OCI-LY1 (cell line): ENCODE results near the gene N4BP3.

ENCODE experiments used
- H2AFZ ChIP-seq: fragments of 200-600 bp; sonication (generic), shearing (Covaris generic); 2 replicates; pipeline ENCODE4 v1.6.0; 2014; ENCODE audit warnings: antibody characterized with exemption, mild to moderate bottlenecking, low read length
- H3F3A ChIP-seq: fragments of 200-600 bp; sonication (generic), shearing (Covaris generic); 2 replicates; pipeline ENCODE4 v1.6.0; 2014; ENCODE audit warnings: mild to moderate bottlenecking, antibody characterized with exemption, low read length, moderate library complexity; ENCODE audit not compliant: insufficient read depth
- H3K27ac ChIP-seq: fragments of 200-600 bp; sonication (generic); 2 replicates; pipeline ENCODE4 v1.5.1; 2014; ENCODE audit warnings: low read length, mixed run types, mild to moderate bottlenecking, low read depth; ENCODE audit not compliant: poor library complexity, severe bottlenecking
- H3K27me3 ChIP-seq: fragments of 200-600 bp; sonication (generic); 2 replicates; pipeline ENCODE4 v1.6.0; 2014; ENCODE audit warnings: antibody characterized with exemption, mild to moderate bottlenecking, low read length, moderate library complexity; ENCODE audit not compliant: insufficient read depth
- H3K36me3 ChIP-seq: fragments of 200-600 bp; sonication (generic); 2 replicates; pipeline ENCODE4 v1.6.1; 2014; ENCODE audit warnings: mild to moderate bottlenecking, antibody characterized with exemption, low read length, moderate library complexity, mixed read lengths; ENCODE audit not compliant: insufficient read depth
- H3K4me1 ChIP-seq: fragments of 200-600 bp; sonication (generic); 2 replicates; pipeline ENCODE4 v1.5.1; 2014; ENCODE audit warnings: mild to moderate bottlenecking, low read length, moderate library complexity; ENCODE audit not compliant: insufficient read depth, severe bottlenecking
- H3K4me2 ChIP-seq: fragments of 200-600 bp; sonication (generic), shearing (Covaris generic); 2 replicates; pipeline ENCODE4 v1.6.1; 2014; ENCODE audit warnings: low read length
- H3K4me3 ChIP-seq: fragments of 200-600 bp; sonication (generic); 2 replicates; pipeline ENCODE4 v1.5.1; 2014; ENCODE audit warnings: low read length, low read depth, mild to moderate bottlenecking, mixed read lengths; ENCODE audit not compliant: poor library complexity, severe bottlenecking
- H3K79me2 ChIP-seq: fragments of 200-600 bp; shearing (Covaris generic); 2 replicates; pipeline ENCODE4 v1.6.1; 2016; ENCODE audit warnings: mixed run types, low read length, mixed read lengths; ENCODE audit not compliant: insufficient read depth
- H3K9ac ChIP-seq: fragments of 200-600 bp; sonication (generic), shearing (Covaris generic); 2 replicates; pipeline ENCODE4 v1.6.1; 2014; ENCODE audit warnings: mild to moderate bottlenecking, low read length, mixed read lengths
- H3K9me2 ChIP-seq: fragments of 200-600 bp; sonication (generic), shearing (Covaris generic); 2 replicates; pipeline ENCODE4 v1.6.1; 2014; ENCODE audit warnings: low read depth, mild to moderate bottlenecking, low read length, mixed read lengths
- H3K9me3 ChIP-seq: fragments of 200-600 bp; shearing (Covaris generic); 2 replicates; pipeline ENCODE4 v1.6.1; 2014; ENCODE audit warnings: low read length, mixed read lengths
- H4K20me1 ChIP-seq: fragments of 200-600 bp; sonication (generic), shearing (Covaris generic); 2 replicates; pipeline ENCODE4 v1.6.0; 2016; ENCODE audit warnings: mild to moderate bottlenecking, low read length; ENCODE audit not compliant: insufficient read depth
- CTCF ChIP-seq: fragments of 200-600 bp; sonication (generic), shearing (Covaris generic); IDR thresholded peaks from 2 replicates; pipeline ENCODE4 v1.5.1; 2017; ENCODE audit warnings: mild to moderate bottlenecking, antibody characterized with exemption, low read length, moderate library complexity, mixed read lengths
- EZH2 ChIP-seq: fragments of 200-600 bp; sonication (generic), shearing (Covaris generic); IDR thresholded peaks from 2 replicates; pipeline ENCODE4 v1.8.0; 2017; ENCODE audit warnings: borderline replicate concordance, mixed run types, mild to moderate bottlenecking, antibody characterized with exemption, low read length, moderate library complexity, mixed read lengths

Gene N4BP3

DNA sequence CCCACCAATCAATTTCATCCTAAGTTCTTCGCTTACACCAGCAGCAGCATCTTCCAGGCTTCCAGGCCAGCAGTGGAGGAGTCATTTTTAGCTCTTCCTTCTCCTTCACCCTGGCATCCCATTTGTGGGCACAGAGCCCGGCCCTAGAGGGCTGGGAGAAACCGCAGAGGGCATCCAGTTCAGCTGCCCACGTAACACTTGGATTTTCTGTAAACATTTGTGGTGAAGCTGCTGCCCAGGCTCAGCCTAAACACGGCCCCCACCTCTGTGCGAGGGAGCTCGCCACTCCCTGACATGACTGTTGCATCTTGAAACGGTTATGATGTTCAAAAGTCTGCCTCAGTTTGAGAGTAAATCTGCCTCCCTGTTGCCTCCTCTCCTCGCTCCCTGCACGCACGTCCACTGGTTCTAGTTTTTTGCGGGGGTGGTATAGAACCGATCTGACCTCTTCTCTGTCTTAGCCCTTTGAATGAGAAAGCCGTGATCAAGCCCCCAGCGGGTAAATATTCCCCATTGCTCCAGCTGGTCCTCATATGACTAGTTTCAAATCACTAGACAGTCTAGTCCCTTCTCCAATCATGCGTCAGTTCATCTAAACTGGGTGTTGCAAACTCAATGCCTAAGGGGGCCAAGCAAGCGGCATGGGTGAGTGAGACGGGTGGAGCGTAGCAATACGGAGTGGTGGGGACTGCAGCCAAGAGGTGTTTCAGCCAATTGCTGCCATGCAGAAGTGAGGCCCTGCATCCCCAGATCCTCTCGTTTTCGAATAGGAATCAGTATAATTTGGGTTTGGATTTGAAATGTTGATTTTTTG, 34.9 kb upstream of the N4BP3 start:
- H3K4me2 ChIP-seq: no peak overlapping the region
- H3K27ac ChIP-seq: no peak overlapping the region
- H3K4me3 ChIP-seq: no peak overlapping the region
- H3K9me2 ChIP-seq: no peaks in the 10 kb centered on the region
- no peaks in the 10 kb centered on the region for H3K36me3 ChIP-seq
- H3K9me3 ChIP-seq: no peaks in the 10 kb centered on the region
- H3K4me1 ChIP-seq: no peaks in the 10 kb centered on the region
- no peaks in the 10 kb centered on the region for H4K20me1 ChIP-seq
- H3K79me2 ChIP-seq: no peaks in the 10 kb centered on the region
- no peak for TF ChIP-seq CTCF
- no peak for TF ChIP-seq EZH2
- H3F3A ChIP-seq: no peaks in the 10 kb centered on the region
- no peak overlapping the region for H3K9ac ChIP-seq
- no peak overlapping the region for H2AFZ ChIP-seq
- peaks cover 3% of the 10 kb centered on the region; the same call in 1 of the 2 replicates for H3K27me3 ChIP-seq

DNA sequence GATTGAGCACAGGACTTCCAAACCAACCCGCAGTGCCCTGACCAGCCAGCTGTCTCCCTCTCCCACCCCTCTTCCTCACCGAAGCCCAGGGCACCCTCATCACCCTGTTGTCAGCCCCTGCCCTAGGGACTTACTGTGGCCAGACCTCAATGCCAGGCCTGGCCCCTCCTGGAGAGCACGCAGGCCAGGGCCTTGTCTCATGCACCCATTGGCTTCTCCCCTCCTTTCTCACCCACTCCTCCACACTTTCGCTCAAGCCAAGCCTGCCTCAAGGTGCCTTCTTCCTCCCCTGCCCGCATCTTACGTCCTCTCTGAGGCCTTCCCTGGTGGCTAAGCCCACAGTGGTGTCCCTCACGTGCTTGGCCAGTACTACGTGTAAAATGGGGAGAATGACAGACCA, 33.3 kb upstream of the N4BP3 start:
- Histone ChIP-seq H3K79me2 (no peaks in the 10 kb centered on the region), H2AFZ (no peak overlapping the region), H3K27me3 (0 out of 2 replicates have a peak, but pooled peaks cover 3% of the 10 kb centered on the region), H3K9ac (no peak overlapping the region), H3K36me3 (no peaks in the 10 kb centered on the region), H3K9me3 (no peaks in the 10 kb centered on the region), H3F3A (no peaks in the 10 kb centered on the region), H4K20me1 (no peaks in the 10 kb centered on the region), H3K4me1 (no peaks in the 10 kb centered on the region), H3K9me2 (no peaks in the 10 kb centered on the region), H3K27ac (no peak overlapping the region), H3K4me2 (no peak overlapping the region), H3K4me3 (no peak overlapping the region)
- no peak for TF ChIP-seq CTCF
- TF ChIP-seq EZH2: no peak

DNA sequence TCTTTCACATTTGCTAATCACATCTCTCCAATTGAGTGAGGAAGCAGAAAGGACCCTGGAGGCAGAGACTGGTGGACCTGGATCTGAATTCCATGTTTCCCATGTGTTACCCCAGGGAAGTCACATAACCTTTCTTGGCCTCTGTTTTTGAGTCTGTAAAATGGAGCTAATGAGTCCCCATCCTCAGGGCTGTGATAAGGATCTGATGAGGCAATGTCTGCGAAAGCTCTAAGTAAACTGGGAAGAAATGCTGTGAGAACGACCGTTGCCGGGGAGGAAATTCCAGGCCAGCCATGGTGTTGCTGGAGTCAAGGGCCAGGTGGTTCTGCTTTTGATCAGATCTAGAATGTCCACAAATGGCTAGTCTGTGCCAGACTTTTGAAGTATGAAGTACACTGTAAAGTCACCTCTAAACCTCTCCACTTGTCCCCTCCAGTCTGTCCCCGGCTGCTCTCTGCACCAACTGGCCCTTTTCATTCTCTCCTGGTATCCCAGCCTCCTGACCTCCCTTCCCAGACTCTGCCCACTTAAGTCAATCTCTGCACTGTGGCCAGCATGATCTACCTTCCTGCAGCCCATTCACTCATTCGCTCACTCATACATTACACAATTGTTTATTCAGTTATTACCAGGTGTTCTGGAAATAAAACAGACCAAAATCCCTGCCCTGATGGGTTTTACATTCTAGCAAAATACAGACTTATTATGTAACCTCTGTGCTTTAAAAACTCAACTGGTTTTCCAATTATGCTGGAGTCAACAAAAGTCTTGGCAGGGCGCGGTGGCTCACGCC, 32.5 kb upstream of the N4BP3 start:
- H3K36me3 ChIP-seq: no peaks in the 10 kb centered on the region
- no peaks in the 10 kb centered on the region for H3K79me2 ChIP-seq
- H3F3A ChIP-seq: no peaks in the 10 kb centered on the region
- H3K9ac ChIP-seq: no peak overlapping the region
- TF ChIP-seq EZH2 (no peak), CTCF (no peak)
- H3K27ac ChIP-seq: no peak overlapping the region
- no peaks in the 10 kb centered on the region for H3K9me2 ChIP-seq
- H3K4me3 ChIP-seq: no peak overlapping the region
- H3K4me1 ChIP-seq: no peaks in the 10 kb centered on the region
- no peaks in the 10 kb centered on the region for H4K20me1 ChIP-seq
- no peak overlapping the region for H2AFZ ChIP-seq
- H3K9me3 ChIP-seq: no peaks in the 10 kb centered on the region
- no peak overlapping the region for H3K4me2 ChIP-seq
- 0 out of 2 replicates have a peak, but pooled peaks cover 3% of the 10 kb centered on the region for H3K27me3 ChIP-seq
